ENCODE data around the gene HDAC3.

The HDAC3 gene

DNA sequence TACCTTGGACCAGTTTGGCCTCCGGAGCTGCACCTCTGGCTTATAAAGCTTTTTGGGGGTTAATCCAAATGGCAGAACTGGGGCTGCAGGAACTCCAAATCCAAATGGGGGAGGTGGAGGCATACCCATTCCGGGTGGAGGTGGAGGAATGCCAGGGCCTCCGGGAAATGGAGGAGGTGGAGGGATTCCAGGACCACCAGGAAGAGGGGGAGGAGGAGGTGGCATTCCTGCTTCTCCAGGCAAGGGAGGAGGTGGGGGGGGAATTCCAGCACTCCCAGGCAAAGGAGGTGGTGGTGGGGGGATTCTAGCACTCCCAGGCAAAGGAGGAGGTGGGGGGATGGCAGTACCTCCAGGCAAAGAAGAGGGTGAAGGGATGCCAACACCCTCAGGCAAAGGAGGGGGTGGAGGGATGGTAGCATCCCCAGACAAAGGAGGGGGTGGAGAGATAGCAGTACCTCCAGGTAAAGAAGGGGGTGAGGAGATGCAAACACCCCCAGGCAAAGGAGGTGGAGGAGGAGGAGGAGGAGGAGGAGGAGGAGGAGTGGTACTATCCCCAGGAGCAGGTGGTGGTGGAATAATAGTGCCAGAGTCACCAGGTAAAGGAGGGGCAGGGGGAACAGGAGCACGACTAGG is 63.0 kb downstream of the HDAC3 start:
- TF ChIP-seq, protein P1, sequence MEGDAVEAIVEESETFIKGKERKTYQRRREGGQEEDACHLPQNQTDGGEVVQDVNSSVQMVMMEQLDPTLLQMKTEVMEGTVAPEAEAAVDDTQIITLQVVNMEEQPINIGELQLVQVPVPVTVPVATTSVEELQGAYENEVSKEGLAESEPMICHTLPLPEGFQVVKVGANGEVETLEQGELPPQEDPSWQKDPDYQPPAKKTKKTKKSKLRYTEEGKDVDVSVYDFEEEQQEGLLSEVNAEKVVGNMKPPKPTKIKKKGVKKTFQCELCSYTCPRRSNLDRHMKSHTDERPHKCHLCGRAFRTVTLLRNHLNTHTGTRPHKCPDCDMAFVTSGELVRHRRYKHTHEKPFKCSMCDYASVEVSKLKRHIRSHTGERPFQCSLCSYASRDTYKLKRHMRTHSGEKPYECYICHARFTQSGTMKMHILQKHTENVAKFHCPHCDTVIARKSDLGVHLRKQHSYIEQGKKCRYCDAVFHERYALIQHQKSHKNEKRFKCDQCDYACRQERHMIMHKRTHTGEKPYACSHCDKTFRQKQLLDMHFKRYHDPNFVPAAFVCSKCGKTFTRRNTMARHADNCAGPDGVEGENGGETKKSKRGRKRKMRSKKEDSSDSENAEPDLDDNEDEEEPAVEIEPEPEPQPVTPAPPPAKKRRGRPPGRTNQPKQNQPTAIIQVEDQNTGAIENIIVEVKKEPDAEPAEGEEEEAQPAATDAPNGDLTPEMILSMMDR (IDR thresholded peaks at IDR 0.05; ENCODE audit: low read depth, low read length) = no peak
- H3K4me3 ChIP-seq (replicated peaks in 1 of 2; ENCODE audit: low read depth in 2 of 2, low read length in 2 of 2) = no peak overlapping the region
- no peak for DNase-seq (ENCODE audit: low read depth in 2 of 2)
